Peyer's patch (tissue), 4 donors: ENCODE measurements around the gene CLEC9A. TPM values are rescaled to one million over a fixed set of nuclear protein-coding genes. Genes with fewer than 3 reads are reported as not detected.

Source experiments
- DNase-seq, 3 donors: peaks; one replicate each; pipeline ENCODE4 v3.0.0-alpha.2; 2017 to 2019
- H3K27ac ChIP-seq, 4 donors: fragments of 200-600 bp; sonication (generic); one replicate each; pipeline ENCODE4 v1.5.1; 2016 to 2019
- H3K27me3 ChIP-seq, 2 donors: fragments of 200-600 bp; sonication (generic); one replicate each; pipeline ENCODE4 v1.5.1; 2019
- H3K36me3 ChIP-seq, 3 donors: fragments of 200-600 bp; sonication (generic); one replicate each; pipeline ENCODE4 v1.5.1; 2016 to 2019
- H3K4me1 ChIP-seq, 4 donors: fragments of 200-600 bp; sonication (generic); one replicate each; pipeline ENCODE4 v1.5.1; 2016 to 2019
- H3K4me3 ChIP-seq, 4 donors: fragments of 200-600 bp; sonication (generic); 1 replicate in 3 of 4; 2 replicates in 1 of 4; pipeline ENCODE4 v1.5.1; 2016 to 2019; ENCODE audit warnings: mild to moderate bottlenecking in 1 of 4
- H3K9me3 ChIP-seq, 4 donors: fragments of 200-600 bp; sonication (generic); one replicate each; pipeline ENCODE4 v1.5.1; 2016 to 2019; ENCODE audit warnings: mild to moderate bottlenecking in 1 of 4
- POLR2A ChIP-seq, 2 donors: fragments of 450-650 bp; IDR thresholded peaks; one replicate each; pipeline ENCODE4 v1.5.1; 2017; ENCODE audit warnings: antibody characterized with exemption in 2 of 2, mild to moderate bottlenecking in 2 of 2, moderate library complexity in 2 of 2
- total RNA-seq, 4 donors: library from RNA; depleted of rRNA; stranded (reverse); fragments of >200 nt; gene quantifications; one replicate each; pipeline ENCODE4 v1.1.0, GENCODE V29; 2016
- TF ChIP-seq, protein P1 (sequence below), 6 experiments: fragments of 450-650 bp in 4 of 6; fragments of 200-600 bp in 2 of 6; sonication (generic) in 1 of 6; IDR thresholded peaks; one replicate each; pipeline ENCODE4 v1.5.1; 2017 to 2019; ENCODE audit warnings: antibody characterized with exemption in 6 of 6, mild to moderate bottlenecking in 3 of 6, moderate library complexity in 1 of 6

CLEC9A gene
- total RNA-seq, 4 donors from 2014 or later: 2.5 TPM; not detected in 3

DNA sequence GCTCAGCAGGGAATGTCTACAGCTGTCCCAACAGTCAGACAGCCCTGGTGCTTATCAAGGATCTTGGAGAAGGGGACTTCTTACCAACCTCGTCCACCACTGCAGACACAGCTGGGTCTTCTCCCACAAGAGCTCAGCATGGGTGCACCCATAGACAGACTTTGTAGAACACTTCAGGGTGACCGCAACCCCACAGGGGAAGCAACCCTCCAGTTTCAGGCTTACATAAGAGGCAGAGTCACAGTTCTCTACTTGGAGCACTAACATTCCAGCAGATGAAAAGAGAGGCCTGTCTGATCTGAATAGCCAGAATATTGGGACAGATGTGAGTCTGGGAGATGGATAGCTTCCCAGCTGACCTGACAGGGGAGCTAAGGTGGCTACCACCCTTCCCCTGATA, 71.8 kb downstream of the CLEC9A start:
- no peaks in the 10 kb centered on the region for H3K36me3 ChIP-seq
- no peak for DNase-seq
- H3K27ac ChIP-seq: peak overlapping the region in 1 of 4 donors; percentile 35
- H3K4me1 ChIP-seq: peaks cover 0 to 10% (median 0%) of the 10 kb centered on the region in 4 donors
- H3K9me3 ChIP-seq: no peaks in the 10 kb centered on the region
- H3K4me3 ChIP-seq: no peak overlapping the region
- TF ChIP-seq, protein P1, sequence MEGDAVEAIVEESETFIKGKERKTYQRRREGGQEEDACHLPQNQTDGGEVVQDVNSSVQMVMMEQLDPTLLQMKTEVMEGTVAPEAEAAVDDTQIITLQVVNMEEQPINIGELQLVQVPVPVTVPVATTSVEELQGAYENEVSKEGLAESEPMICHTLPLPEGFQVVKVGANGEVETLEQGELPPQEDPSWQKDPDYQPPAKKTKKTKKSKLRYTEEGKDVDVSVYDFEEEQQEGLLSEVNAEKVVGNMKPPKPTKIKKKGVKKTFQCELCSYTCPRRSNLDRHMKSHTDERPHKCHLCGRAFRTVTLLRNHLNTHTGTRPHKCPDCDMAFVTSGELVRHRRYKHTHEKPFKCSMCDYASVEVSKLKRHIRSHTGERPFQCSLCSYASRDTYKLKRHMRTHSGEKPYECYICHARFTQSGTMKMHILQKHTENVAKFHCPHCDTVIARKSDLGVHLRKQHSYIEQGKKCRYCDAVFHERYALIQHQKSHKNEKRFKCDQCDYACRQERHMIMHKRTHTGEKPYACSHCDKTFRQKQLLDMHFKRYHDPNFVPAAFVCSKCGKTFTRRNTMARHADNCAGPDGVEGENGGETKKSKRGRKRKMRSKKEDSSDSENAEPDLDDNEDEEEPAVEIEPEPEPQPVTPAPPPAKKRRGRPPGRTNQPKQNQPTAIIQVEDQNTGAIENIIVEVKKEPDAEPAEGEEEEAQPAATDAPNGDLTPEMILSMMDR (IDR thresholded peaks at IDR 0.05): no peak
- no peak for TF ChIP-seq POLR2A (IDR thresholded peaks at IDR 0.05)
- no peaks in the 10 kb centered on the region for H3K27me3 ChIP-seq

DNA sequence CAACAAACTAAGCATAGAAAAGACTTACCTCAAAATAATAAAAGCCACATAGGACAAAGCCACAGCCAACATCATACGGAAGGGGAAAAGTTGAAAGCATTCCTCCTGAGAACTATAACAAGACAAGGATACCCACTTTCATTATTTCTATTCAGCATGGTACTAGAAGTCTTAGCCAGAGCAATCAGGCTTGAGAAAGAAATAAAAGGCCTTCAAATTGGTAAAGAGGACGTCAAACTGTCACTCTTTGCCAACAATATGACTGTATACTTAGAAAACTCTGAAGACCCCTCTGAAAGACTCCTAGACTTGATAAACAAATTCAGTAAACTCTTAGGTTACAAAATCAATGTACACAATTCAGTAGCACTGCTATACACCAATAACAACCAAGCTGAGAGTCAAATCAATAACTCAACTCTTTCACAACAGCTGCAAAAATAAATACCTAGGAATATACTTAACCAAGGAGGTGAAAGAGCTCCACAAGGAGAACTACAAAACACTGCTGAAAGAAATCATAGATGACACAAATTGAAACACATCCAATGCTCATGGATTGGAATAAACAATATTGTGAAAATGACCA, 79.9 kb downstream of the CLEC9A start:
- no peak for DNase-seq
- H3K36me3 ChIP-seq: no peaks in the 10 kb centered on the region
- H3K9me3 ChIP-seq: no peaks in the 10 kb centered on the region
- H3K4me1 ChIP-seq: no peaks in the 10 kb centered on the region
- no peak overlapping the region for H3K4me3 ChIP-seq
- TF ChIP-seq POLR2A (IDR thresholded peaks at IDR 0.05): no peak
- TF ChIP-seq, protein P1 (IDR thresholded peaks at IDR 0.05): no peak
- no peaks in the 10 kb centered on the region for H3K27me3 ChIP-seq
- no peak overlapping the region for H3K27ac ChIP-seq

- TF ChIP-seq, protein P1 (IDR thresholded peaks at IDR 0.05): no peak
- TF ChIP-seq POLR2A (IDR thresholded peaks at IDR 0.05): no peak
- Histone ChIP-seq H3K4me1 (no peaks in the 10 kb centered on the region), H3K4me3 (no peak overlapping the region), H3K27me3 (no peaks in the 10 kb centered on the region), H3K9me3 (no peaks in the 10 kb centered on the region), H3K36me3 (no peaks in the 10 kb centered on the region), H3K27ac (no peak overlapping the region)
- DNase-seq: no peak
These were observed 81.0 kb downstream of the CLEC9A start for GRCh38 chr12:10111451-10111850.

DNA sequence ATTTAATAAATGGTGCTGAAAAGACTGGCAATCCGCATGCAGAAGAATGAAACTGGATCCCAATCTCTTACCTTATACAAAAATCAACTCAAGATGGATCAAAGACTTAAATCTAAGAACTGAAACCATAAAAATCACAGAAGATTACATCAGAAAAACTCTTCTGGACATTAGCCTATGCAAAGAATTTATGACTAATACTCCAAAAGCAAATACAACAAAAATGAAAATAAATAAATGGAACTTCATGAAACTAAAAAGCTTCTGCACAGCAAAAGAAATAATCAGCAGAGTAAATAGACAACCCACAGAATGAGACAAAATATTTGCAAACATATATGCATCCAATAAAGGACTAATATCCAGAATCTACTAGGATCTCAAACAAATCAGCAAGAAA, 82.6 kb downstream of the CLEC9A start:
- TF ChIP-seq, protein P1 (IDR thresholded peaks at IDR 0.05): no peak
- no peak for TF ChIP-seq POLR2A (IDR thresholded peaks at IDR 0.05)
- H3K4me3 ChIP-seq: no peak overlapping the region
- H3K27ac ChIP-seq: no peak overlapping the region
- no peaks in the 10 kb centered on the region for H3K4me1 ChIP-seq
- no peaks in the 10 kb centered on the region for H3K9me3 ChIP-seq
- no peaks in the 10 kb centered on the region for H3K27me3 ChIP-seq
- H3K36me3 ChIP-seq: no peaks in the 10 kb centered on the region
- DNase-seq: no peak

DNA sequence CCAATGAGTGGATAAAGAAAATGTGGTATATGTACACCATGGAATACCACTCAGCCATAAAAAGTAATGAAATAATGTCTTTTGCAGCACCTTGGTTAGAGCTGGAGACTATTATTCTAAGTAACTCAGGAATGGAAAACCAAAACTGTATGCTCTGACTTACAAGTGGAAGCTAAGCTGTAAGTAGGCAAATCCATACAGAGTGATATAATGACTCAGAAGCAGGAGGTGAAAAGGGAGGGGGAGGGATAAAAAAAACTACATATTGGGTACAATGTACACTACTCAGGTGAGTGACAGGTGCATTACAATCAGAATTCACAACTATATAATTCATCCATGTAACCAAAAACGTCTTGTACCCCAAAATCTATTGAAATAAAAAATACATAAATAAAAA, 83.4 kb downstream of the CLEC9A start:
- no peak overlapping the region for H3K27ac ChIP-seq
- no peaks in the 10 kb centered on the region for H3K27me3 ChIP-seq
- no peak overlapping the region for H3K4me3 ChIP-seq
- no peak for TF ChIP-seq POLR2A (IDR thresholded peaks at IDR 0.05)
- TF ChIP-seq, protein P1 (IDR thresholded peaks at IDR 0.05): no peak
- no peaks in the 10 kb centered on the region for H3K9me3 ChIP-seq
- DNase-seq: no peak
- no peaks in the 10 kb centered on the region for H3K4me1 ChIP-seq
- H3K36me3 ChIP-seq: no peaks in the 10 kb centered on the region

DNA sequence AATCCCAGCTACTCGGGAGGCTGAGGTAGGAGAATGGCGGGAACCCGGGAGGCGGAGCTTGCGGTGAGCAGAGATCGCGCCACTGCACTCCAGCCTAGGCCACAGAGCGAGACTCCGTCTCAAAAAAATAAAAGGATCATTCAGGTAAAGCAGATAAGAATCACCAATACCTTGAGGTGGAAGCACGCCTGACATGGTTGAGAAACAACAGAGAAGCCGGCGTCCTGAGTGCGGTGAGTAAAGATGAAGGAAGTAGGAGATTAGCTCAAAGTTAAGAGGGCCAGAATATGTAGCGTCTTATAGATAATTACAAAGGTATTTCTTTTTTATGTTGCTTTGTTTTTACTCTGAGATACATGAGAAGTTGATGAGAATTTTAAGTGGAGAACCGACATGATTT, 84.8 kb downstream of the CLEC9A start:
- Histone ChIP-seq H3K4me1 (no peaks in the 10 kb centered on the region), H3K36me3 (no peaks in the 10 kb centered on the region), H3K9me3 (no peaks in the 10 kb centered on the region), H3K27me3 (no peaks in the 10 kb centered on the region), H3K27ac (no peak overlapping the region), H3K4me3 (no peak overlapping the region)
- no peak for DNase-seq
- TF ChIP-seq, protein P1 (IDR thresholded peaks at IDR 0.05): no peak
- TF ChIP-seq POLR2A (IDR thresholded peaks at IDR 0.05): no peak
